ENCODE measurements around the gene CRELD1. TPM values are rescaled to one million over a fixed set of nuclear protein-coding genes. Genes with fewer than 3 reads are reported as not detected.
A peak's percentile ranks its signal among the peaks of the same experiment; 100 is the strongest.

CRELD1 gene
- total and polyA plus RNA-seq, 2 donors from 2014 or later: 43.2 to 56.7 TPM

GRCh38 chr3:9913601-9914000, 20.0 kb upstream of the CRELD1 start:
- Histone ChIP-seq H3K36me3 (ENCODE audit: control insufficient read depth in 2 of 3, insufficient read depth in 3 of 3, low read length in 3 of 3) (no peaks in the 10 kb centered on the region), H3K27me3 (ENCODE audit: control insufficient read depth, insufficient read depth, low read length) (no peaks in the 10 kb centered on the region), H3K9ac (ENCODE audit: low read length in 3 of 3) (no peak overlapping the region), H3K27ac (ENCODE audit: low read depth in 2 of 2, low read length in 2 of 2) (no peak overlapping the region), H3K4me1 (ENCODE audit: control insufficient read depth in 2 of 3, insufficient read depth in 2 of 3, low read depth in 1 of 3, low read length in 3 of 3) (peaks cover 0 to 33% (median 9%) of the 10 kb centered on the region in 3 donors), H3K4me3 (ENCODE audit: low read length in 3 of 3) (no peak overlapping the region), H3K9me3 (ENCODE audit: control insufficient read depth in 2 of 3, insufficient read depth in 1 of 3, low read length in 3 of 3) (no peaks in the 10 kb centered on the region)
- no peak for TF ChIP-seq CTCF (IDR thresholded peaks at IDR 0.05; ENCODE audit: borderline replicate concordance, extremely low read depth, insufficient read depth)
- DNase-seq (no peak), FAIRE-seq (no peak)
- intact Hi-C loops (cut with DNase I): no loop called here

GRCh38 chr3:9914011-9914410, 19.6 kb upstream of the CRELD1 start:
- Histone ChIP-seq H3K4me1 (ENCODE audit: control insufficient read depth in 2 of 3, insufficient read depth in 2 of 3, low read depth in 1 of 3, low read length in 3 of 3) (peaks cover 0 to 30% (median 5%) of the 10 kb centered on the region in 3 donors), H3K9me3 (ENCODE audit: control insufficient read depth in 2 of 3, insufficient read depth in 1 of 3, low read length in 3 of 3) (no peaks in the 10 kb centered on the region), H3K9ac (ENCODE audit: low read length in 3 of 3) (peak overlapping the region in 1 of 3 donors; percentile 30), H3K27me3 (ENCODE audit: control insufficient read depth, insufficient read depth, low read length) (no peaks in the 10 kb centered on the region), H3K27ac (ENCODE audit: low read depth in 2 of 2, low read length in 2 of 2) (no peak overlapping the region), H3K4me3 (ENCODE audit: low read length in 3 of 3) (no peak overlapping the region), H3K36me3 (ENCODE audit: control insufficient read depth in 2 of 3, insufficient read depth in 3 of 3, low read length in 3 of 3) (no peaks in the 10 kb centered on the region)
- intact Hi-C loops (cut with DNase I): no loop called here
- TF ChIP-seq CTCF (IDR thresholded peaks at IDR 0.05; ENCODE audit: borderline replicate concordance, extremely low read depth, insufficient read depth): no peak
- DNase-seq (no peak), FAIRE-seq (no peak)

- FAIRE-seq: no peak
- Histone ChIP-seq H3K4me3 (ENCODE audit: low read length in 3 of 3) (peak overlapping the region in 1 of 3 donors; percentile 76), H3K27ac (ENCODE audit: low read depth in 2 of 2, low read length in 2 of 2) (peak overlapping the region; percentile 25 to 41), H3K4me1 (ENCODE audit: control insufficient read depth in 2 of 3, insufficient read depth in 2 of 3, low read depth in 1 of 3, low read length in 3 of 3) (peaks cover 0 to 30% (median 2%) of the 10 kb centered on the region in 3 donors), H3K9me3 (ENCODE audit: control insufficient read depth in 2 of 3, insufficient read depth in 1 of 3, low read length in 3 of 3) (no peaks in the 10 kb centered on the region), H3K36me3 (ENCODE audit: control insufficient read depth in 2 of 3, insufficient read depth in 3 of 3, low read length in 3 of 3) (no peaks in the 10 kb centered on the region), H3K9ac (ENCODE audit: low read length in 3 of 3) (peak overlapping the region in 1 of 3 donors; percentile 30), H3K27me3 (ENCODE audit: control insufficient read depth, insufficient read depth, low read length) (no peaks in the 10 kb centered on the region)
- intact Hi-C loops (cut with DNase I): no loop called here
- no peak for DNase-seq
- no peak for TF ChIP-seq CTCF (IDR thresholded peaks at IDR 0.05; ENCODE audit: borderline replicate concordance, extremely low read depth, insufficient read depth)
Measured at GRCh38 chr3:9914559-9915253, 18.9 kb upstream of the CRELD1 start.

All from kidney (tissue), 14 donors.